ENCODE data around the gene FAM193B. TPM values are rescaled to one million over a fixed set of nuclear protein-coding genes. Genes with fewer than 3 reads are reported as not detected.

Gene FAM193B
- total and polyA plus RNA-seq, 4 donors = 14.3 to 31.8 (median 15.8) TPM

- Histone ChIP-seq H3K4me1 (ENCODE audit: control insufficient read depth in 4 of 4, insufficient read depth in 4 of 4, low read length in 3 of 4) (peaks cover 12 to 21% (median 12%) of the 10 kb centered on the region in 4 donors), H3K9ac (ENCODE audit: low read depth in 1 of 2, low read length in 2 of 2) (no peak overlapping the region), H3K27me3 (ENCODE audit: control insufficient read depth in 4 of 4, insufficient read depth in 4 of 4, low read length in 3 of 4) (no peaks in the 10 kb centered on the region), H3K36me3 (ENCODE audit: control insufficient read depth in 4 of 4, insufficient read depth in 3 of 4, low read depth in 1 of 4, low read length in 3 of 4) (no peaks in the 10 kb centered on the region), H3K9me3 (ENCODE audit: control insufficient read depth in 4 of 4, low read length in 3 of 4) (no peaks in the 10 kb centered on the region), H3K4me3 (ENCODE audit: low read depth in 1 of 3, low read length in 3 of 3) (no peak overlapping the region), H3K27ac (ENCODE audit: low read depth in 1 of 2, low read length in 2 of 2) (no peak overlapping the region)
- 70% methylated on average over 4 of the region's 4 CpGs for WGBS
- TF ChIP-seq, protein P1, sequence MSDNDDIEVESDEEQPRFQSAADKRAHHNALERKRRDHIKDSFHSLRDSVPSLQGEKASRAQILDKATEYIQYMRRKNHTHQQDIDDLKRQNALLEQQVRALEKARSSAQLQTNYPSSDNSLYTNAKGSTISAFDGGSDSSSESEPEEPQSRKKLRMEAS (IDR thresholded peaks at IDR 0.05) = no peak
- TF ChIP-seq FOXA1 (IDR thresholded peaks at IDR 0.05) (no peak), NR2F2 (IDR thresholded peaks at IDR 0.05) (no peak), ATF3 (IDR thresholded peaks at IDR 0.05) (no peak), SP1 (IDR thresholded peaks at IDR 0.05) (no peak)
- TF ChIP-seq, protein P2, sequence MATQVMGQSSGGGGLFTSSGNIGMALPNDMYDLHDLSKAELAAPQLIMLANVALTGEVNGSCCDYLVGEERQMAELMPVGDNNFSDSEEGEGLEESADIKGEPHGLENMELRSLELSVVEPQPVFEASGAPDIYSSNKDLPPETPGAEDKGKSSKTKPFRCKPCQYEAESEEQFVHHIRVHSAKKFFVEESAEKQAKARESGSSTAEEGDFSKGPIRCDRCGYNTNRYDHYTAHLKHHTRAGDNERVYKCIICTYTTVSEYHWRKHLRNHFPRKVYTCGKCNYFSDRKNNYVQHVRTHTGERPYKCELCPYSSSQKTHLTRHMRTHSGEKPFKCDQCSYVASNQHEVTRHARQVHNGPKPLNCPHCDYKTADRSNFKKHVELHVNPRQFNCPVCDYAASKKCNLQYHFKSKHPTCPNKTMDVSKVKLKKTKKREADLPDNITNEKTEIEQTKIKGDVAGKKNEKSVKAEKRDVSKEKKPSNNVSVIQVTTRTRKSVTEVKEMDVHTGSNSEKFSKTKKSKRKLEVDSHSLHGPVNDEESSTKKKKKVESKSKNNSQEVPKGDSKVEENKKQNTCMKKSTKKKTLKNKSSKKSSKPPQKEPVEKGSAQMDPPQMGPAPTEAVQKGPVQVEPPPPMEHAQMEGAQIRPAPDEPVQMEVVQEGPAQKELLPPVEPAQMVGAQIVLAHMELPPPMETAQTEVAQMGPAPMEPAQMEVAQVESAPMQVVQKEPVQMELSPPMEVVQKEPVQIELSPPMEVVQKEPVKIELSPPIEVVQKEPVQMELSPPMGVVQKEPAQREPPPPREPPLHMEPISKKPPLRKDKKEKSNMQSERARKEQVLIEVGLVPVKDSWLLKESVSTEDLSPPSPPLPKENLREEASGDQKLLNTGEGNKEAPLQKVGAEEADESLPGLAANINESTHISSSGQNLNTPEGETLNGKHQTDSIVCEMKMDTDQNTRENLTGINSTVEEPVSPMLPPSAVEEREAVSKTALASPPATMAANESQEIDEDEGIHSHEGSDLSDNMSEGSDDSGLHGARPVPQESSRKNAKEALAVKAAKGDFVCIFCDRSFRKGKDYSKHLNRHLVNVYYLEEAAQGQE (IDR thresholded peaks at IDR 0.05) = no peak
- TF ChIP-seq, protein P3, sequence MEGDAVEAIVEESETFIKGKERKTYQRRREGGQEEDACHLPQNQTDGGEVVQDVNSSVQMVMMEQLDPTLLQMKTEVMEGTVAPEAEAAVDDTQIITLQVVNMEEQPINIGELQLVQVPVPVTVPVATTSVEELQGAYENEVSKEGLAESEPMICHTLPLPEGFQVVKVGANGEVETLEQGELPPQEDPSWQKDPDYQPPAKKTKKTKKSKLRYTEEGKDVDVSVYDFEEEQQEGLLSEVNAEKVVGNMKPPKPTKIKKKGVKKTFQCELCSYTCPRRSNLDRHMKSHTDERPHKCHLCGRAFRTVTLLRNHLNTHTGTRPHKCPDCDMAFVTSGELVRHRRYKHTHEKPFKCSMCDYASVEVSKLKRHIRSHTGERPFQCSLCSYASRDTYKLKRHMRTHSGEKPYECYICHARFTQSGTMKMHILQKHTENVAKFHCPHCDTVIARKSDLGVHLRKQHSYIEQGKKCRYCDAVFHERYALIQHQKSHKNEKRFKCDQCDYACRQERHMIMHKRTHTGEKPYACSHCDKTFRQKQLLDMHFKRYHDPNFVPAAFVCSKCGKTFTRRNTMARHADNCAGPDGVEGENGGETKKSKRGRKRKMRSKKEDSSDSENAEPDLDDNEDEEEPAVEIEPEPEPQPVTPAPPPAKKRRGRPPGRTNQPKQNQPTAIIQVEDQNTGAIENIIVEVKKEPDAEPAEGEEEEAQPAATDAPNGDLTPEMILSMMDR (IDR thresholded peaks at IDR 0.05; ENCODE audit: low read depth, low read length, missing input control) = no peak
- DNase-seq (ENCODE audit: low spot score) = no peak
Observed at GRCh38 chr5:177474846-177475562, 79.4 kb downstream of the FAM193B start.

GRCh38 chr5:177474002-177474476 lies 80.3 kb downstream of the FAM193B start:
- 76% methylated on average over 7 of the region's 7 CpGs for WGBS

GRCh38 chr5:177473443-177474001 lies 80.8 kb downstream of the FAM193B start, which contains the start of gene DBN1:
TSS of gene DBN1 (minus strand) at chr5:177473634. CDS start at chr5:177473521, 113 bp downstream.
- no peaks in the 10 kb centered on the region for H3K9me3 ChIP-seq (ENCODE audit: control insufficient read depth in 4 of 4, low read length in 3 of 4)
- no peaks in the 10 kb centered on the region for H3K36me3 ChIP-seq (ENCODE audit: control insufficient read depth in 4 of 4, insufficient read depth in 3 of 4, low read depth in 1 of 4, low read length in 3 of 4)
- DNase-seq (ENCODE audit: low spot score) = no peak
- peak within 1 kb of the TSS in 1 of 3 donors; percentile 57 for H3K4me3 ChIP-seq (ENCODE audit: low read depth in 1 of 3, low read length in 3 of 3)
- H3K27ac ChIP-seq (ENCODE audit: low read depth in 1 of 2, low read length in 2 of 2) = no peak within 1 kb of the TSS
- H3K4me1 ChIP-seq (ENCODE audit: control insufficient read depth in 4 of 4, insufficient read depth in 4 of 4, low read length in 3 of 4) = peaks cover 0 to 6% (median 3%) of the 10 kb centered on the region in 4 donors
- WGBS = 6% methylated on average over 68 of the region's 69 CpGs
- H3K27me3 ChIP-seq (ENCODE audit: control insufficient read depth in 4 of 4, insufficient read depth in 4 of 4, low read length in 3 of 4) = no peaks in the 10 kb centered on the region
- no peak for TF ChIP-seq SP1 (IDR thresholded peaks at IDR 0.05)
- TF ChIP-seq RXRA (IDR thresholded peaks at IDR 0.05) = no peak
- TF ChIP-seq HNF4G (IDR thresholded peaks at IDR 0.05) = no peak
- TF ChIP-seq YY1 (IDR thresholded peaks at IDR 0.05) = no peak
- no peak for TF ChIP-seq TAF1 (conservative IDR thresholded peaks at IDR 0.05)
- TF ChIP-seq NR2F2 (IDR thresholded peaks at IDR 0.05) = no peak
- TF ChIP-seq GABPA (IDR thresholded peaks at IDR 0.05 in 1 of 2, conservative IDR thresholded peaks at IDR 0.05 in 1 of 2) = no peak
- H3K9ac ChIP-seq (ENCODE audit: low read depth in 1 of 2, low read length in 2 of 2) = no peak within 1 kb of the TSS

More at GRCh38 chr5:177474002-177474476, 80.3 kb downstream of the FAM193B start:
- no peak overlapping the region for H3K27ac ChIP-seq (ENCODE audit: low read depth in 1 of 2, low read length in 2 of 2)
- no peak overlapping the region for H3K9ac ChIP-seq (ENCODE audit: low read depth in 1 of 2, low read length in 2 of 2)
- no peaks in the 10 kb centered on the region for H3K36me3 ChIP-seq (ENCODE audit: control insufficient read depth in 4 of 4, insufficient read depth in 3 of 4, low read depth in 1 of 4, low read length in 3 of 4)
- no peak overlapping the region for H3K4me3 ChIP-seq (ENCODE audit: low read depth in 1 of 3, low read length in 3 of 3)
- H3K9me3 ChIP-seq (ENCODE audit: control insufficient read depth in 4 of 4, low read length in 3 of 4) = no peaks in the 10 kb centered on the region
- H3K4me1 ChIP-seq (ENCODE audit: control insufficient read depth in 4 of 4, insufficient read depth in 4 of 4, low read length in 3 of 4) = peaks cover 3 to 11% (median 5%) of the 10 kb centered on the region in 4 donors
- no peaks in the 10 kb centered on the region for H3K27me3 ChIP-seq (ENCODE audit: control insufficient read depth in 4 of 4, insufficient read depth in 4 of 4, low read length in 3 of 4)
- DNase-seq (ENCODE audit: low spot score) = no peak
- TF ChIP-seq YY1 (IDR thresholded peaks at IDR 0.05) (no peak), FOXA1 (IDR thresholded peaks at IDR 0.05) (no peak), HNF4A (conservative IDR thresholded peaks at IDR 0.05) (no peak), JUND (IDR thresholded peaks at IDR 0.05) (no peak), NR2F2 (IDR thresholded peaks at IDR 0.05) (no peak), EGR1 (IDR thresholded peaks at IDR 0.05; ENCODE audit: low read depth in 2 of 2) (no peak)
